ENCODE data around the gene AOPEP.

DNA sequence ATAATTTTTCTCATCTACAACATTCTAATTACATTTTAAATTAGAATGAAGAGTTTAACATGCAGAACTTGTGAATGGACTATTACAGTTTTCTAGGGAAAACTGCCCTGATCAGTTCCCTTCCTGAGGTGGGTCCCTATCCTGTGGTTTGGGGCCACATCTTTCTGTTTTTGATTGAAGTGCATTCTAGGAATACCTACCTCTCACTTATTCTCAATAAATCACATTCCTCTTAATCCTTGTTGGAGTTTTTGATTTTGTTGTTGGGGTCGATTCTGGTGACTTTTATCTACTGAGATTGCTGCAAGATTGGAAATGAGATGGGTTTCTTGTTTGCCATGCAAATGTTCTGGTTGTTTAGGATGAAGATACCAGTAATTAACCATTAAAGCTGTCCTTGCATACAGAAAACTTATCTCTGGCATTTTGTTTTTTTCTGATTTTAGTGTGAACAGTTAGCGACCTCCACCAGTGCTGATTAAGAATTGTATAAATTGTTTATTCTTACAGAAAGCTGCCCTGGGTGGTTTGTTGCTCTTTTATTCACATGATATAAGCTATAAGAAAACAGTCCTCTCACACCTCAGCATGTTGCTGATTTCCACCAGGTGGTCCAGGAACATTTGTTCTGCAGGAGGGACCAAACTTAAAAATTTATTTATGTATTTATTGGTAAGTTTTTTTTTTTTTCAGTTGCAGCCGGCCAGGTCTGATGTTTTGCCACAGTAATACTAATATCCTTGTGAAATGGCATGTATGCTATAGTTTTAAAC, 321.1 kb downstream of the AOPEP start:
- TF ChIP-seq CBX2 (IDR thresholded peaks at IDR 0.05; ENCODE audit: low read depth, low read length) (no peak), CBX2 (CRISPR knock-in tag; IDR thresholded peaks at IDR 0.05; ENCODE audit: low read depth) (no peak), ZNF263 (CRISPR knock-in tag; IDR thresholded peaks at IDR 0.05) (no peak), ZFX (CRISPR knock-in tag; IDR thresholded peaks at IDR 0.05; ENCODE audit: low read depth) (no peak), EZH2 (conservative IDR thresholded peaks at IDR 0.05; ENCODE audit: low read depth, low read length) (no peak)
- TF ChIP-seq, protein P1, sequence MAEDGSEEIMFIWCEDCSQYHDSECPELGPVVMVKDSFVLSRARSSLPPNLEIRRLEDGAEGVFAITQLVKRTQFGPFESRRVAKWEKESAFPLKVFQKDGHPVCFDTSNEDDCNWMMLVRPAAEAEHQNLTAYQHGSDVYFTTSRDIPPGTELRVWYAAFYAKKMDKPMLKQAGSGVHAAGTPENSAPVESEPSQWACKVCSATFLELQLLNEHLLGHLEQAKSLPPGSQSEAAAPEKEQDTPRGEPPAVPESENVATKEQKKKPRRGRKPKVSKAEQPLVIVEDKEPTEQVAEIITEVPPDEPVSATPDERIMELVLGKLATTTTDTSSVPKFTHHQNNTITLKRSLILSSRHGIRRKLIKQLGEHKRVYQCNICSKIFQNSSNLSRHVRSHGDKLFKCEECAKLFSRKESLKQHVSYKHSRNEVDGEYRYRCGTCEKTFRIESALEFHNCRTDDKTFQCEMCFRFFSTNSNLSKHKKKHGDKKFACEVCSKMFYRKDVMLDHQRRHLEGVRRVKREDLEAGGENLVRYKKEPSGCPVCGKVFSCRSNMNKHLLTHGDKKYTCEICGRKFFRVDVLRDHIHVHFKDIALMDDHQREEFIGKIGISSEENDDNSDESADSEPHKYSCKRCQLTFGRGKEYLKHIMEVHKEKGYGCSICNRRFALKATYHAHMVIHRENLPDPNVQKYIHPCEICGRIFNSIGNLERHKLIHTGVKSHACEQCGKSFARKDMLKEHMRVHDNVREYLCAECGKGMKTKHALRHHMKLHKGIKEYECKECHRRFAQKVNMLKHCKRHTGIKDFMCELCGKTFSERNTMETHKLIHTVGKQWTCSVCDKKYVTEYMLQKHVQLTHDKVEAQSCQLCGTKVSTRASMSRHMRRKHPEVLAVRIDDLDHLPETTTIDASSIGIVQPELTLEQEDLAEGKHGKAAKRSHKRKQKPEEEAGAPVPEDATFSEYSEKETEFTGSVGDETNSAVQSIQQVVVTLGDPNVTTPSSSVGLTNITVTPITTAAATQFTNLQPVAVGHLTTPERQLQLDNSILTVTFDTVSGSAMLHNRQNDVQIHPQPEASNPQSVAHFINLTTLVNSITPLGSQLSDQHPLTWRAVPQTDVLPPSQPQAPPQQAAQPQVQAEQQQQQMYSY (CRISPR knock-in tag; IDR thresholded peaks at IDR 0.05) = no peak
- TF ChIP-seq, protein P2, sequence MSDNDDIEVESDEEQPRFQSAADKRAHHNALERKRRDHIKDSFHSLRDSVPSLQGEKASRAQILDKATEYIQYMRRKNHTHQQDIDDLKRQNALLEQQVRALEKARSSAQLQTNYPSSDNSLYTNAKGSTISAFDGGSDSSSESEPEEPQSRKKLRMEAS (IDR thresholded peaks at IDR 0.05) = no peak
- TF ChIP-seq, protein P3, sequence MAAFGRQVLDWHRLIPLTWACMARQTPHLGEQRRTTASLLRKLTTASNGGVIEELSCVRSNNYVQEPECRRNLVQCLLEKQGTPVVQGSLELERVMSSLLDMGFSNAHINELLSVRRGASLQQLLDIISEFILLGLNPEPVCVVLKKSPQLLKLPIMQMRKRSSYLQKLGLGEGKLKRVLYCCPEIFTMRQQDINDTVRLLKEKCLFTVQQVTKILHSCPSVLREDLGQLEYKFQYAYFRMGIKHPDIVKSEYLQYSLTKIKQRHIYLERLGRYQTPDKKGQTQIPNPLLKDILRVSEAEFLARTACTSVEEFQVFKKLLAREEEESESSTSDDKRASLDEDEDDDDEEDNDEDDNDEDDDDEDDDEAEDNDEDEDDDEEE (CRISPR knock-in tag; IDR thresholded peaks at IDR 0.05) = no peak
